Sigmoid colon (tissue), 7 donors: ENCODE measurements around the gene CASS4. TPM values are rescaled to one million over a fixed set of nuclear protein-coding genes. Genes with fewer than 3 reads are reported as not detected.
A peak's percentile ranks its signal among the peaks of the same experiment; 100 is the strongest.

ENCODE experiments used
- DNase-seq: peaks from one replicate; pipeline ENCODE4 v3.0.0-alpha.2; 2019
- H3K27ac ChIP-seq, 4 donors: fragments of 200-600 bp; sonication (generic); one replicate each; pipeline ENCODE4 v1.5.1; 2016 to 2019; ENCODE audit warnings: mild to moderate bottlenecking in 1 of 4
- H3K27me3 ChIP-seq, 3 donors: fragments of 200-600 bp; sonication (generic); one replicate each; pipeline ENCODE4 v1.5.1; 2019; ENCODE audit warnings: mild to moderate bottlenecking in 1 of 3
- H3K36me3 ChIP-seq, 4 donors: fragments of 200-600 bp; sonication (generic); one replicate each; pipeline ENCODE4 v1.5.1; 2016 to 2019
- H3K4me1 ChIP-seq, 4 donors: fragments of 200-600 bp; sonication (generic); one replicate each; pipeline ENCODE4 v1.5.1; 2017 to 2019
- H3K4me3 ChIP-seq, 4 donors: fragments of 200-600 bp; sonication (generic); one replicate each; pipeline ENCODE4 v1.5.1; 2017 to 2019; ENCODE audit warnings: mild to moderate bottlenecking in 2 of 4, moderate library complexity in 1 of 4
- H3K9me3 ChIP-seq, 4 donors: fragments of 200-600 bp in 3 of 4; sonication (generic) in 3 of 4; one replicate each; pipeline versions ENCODE4 v1.5.1 to v1.6.1; 2013 to 2019
- EP300 ChIP-seq, 4 donors: sonication (generic); formaldehyde crosslinking; IDR thresholded peaks; one replicate each; pipeline ENCODE4 v1.6.1; 2017; ENCODE audit warnings: antibody characterized with exemption in 4 of 4
- POLR2A ChIP-seq, 2 donors: fragments of 450-650 bp; IDR thresholded peaks; one replicate each; pipeline ENCODE4 v1.6.1; 2016; ENCODE audit warnings: antibody characterized with exemption in 2 of 2, mild to moderate bottlenecking in 2 of 2, moderate library complexity in 2 of 2
- POLR2AphosphoS5 ChIP-seq, 4 donors: sonication (generic); formaldehyde crosslinking; IDR thresholded peaks; one replicate each; pipeline ENCODE4 v1.6.1; 2017; ENCODE audit warnings: antibody characterized with exemption in 4 of 4
- WGBS, 2 donors: extraction: QIAGEN DNeasy Blood & Tissue Kit; methylation state at CpG; one replicate each; pipeline ENCODE4 v1.1.7; 2013; 5-methylcytosine and 5-hydroxymethylcytosine counted together
- intact Hi-C: fragments of 100-400 bp; cut with DNase I; formaldehyde crosslinking; loops from one replicate; pipeline ENCODE4 v1.15.1; 2023
- polyA plus RNA-seq, 3 donors: library from polyadenylated mRNA; stranded (reverse); fragments of 200-250 nt; gene quantifications; one replicate each; pipeline ENCODE4 v1.2.3, GENCODE V29; 2013
- total RNA-seq, 4 donors: library from RNA; depleted of rRNA; stranded (reverse); fragments of >200 nt; gene quantifications; one replicate each; pipeline ENCODE4 v1.1.0, GENCODE V29; 2016
- TF ChIP-seq, protein P1 (sequence below), 4 experiments: fragments of 450-650 bp in 3 of 4; fragments of 200-600 bp in 1 of 4; IDR thresholded peaks; one replicate each; pipeline ENCODE4 v1.5.1; 2016 to 2019; ENCODE audit warnings: antibody characterized with exemption in 4 of 4, mild to moderate bottlenecking in 3 of 4, moderate library complexity in 2 of 4
- donor health status: healthy with polysubstance abuse.
- donor health status: Bipolar disorder and iron deficiency.
- donor health status: healthy.

Gene CASS4
- total and polyA plus RNA-seq, 7 donors = 0.46 to 2.9 (median 1.6) TPM

- H3K4me3 ChIP-seq = no peak overlapping the region
- intact Hi-C loops = no loop called here
- H3K27ac ChIP-seq = no peak overlapping the region
- WGBS, 2 donors = 63 to 90% methylated on average over 22 of the region's 22 CpGs
- no peaks in the 10 kb centered on the region for H3K4me1 ChIP-seq
- no peak for TF ChIP-seq POLR2AphosphoS5 (IDR thresholded peaks at IDR 0.05)
- TF ChIP-seq, protein P1, sequence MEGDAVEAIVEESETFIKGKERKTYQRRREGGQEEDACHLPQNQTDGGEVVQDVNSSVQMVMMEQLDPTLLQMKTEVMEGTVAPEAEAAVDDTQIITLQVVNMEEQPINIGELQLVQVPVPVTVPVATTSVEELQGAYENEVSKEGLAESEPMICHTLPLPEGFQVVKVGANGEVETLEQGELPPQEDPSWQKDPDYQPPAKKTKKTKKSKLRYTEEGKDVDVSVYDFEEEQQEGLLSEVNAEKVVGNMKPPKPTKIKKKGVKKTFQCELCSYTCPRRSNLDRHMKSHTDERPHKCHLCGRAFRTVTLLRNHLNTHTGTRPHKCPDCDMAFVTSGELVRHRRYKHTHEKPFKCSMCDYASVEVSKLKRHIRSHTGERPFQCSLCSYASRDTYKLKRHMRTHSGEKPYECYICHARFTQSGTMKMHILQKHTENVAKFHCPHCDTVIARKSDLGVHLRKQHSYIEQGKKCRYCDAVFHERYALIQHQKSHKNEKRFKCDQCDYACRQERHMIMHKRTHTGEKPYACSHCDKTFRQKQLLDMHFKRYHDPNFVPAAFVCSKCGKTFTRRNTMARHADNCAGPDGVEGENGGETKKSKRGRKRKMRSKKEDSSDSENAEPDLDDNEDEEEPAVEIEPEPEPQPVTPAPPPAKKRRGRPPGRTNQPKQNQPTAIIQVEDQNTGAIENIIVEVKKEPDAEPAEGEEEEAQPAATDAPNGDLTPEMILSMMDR (IDR thresholded peaks at IDR 0.05) = no peak
- TF ChIP-seq EP300 (IDR thresholded peaks at IDR 0.05) = no peak
- TF ChIP-seq POLR2A (IDR thresholded peaks at IDR 0.05) = no peak
- no peaks in the 10 kb centered on the region for H3K9me3 ChIP-seq
- DNase-seq = no peak
- no peaks in the 10 kb centered on the region for H3K27me3 ChIP-seq
- no peaks in the 10 kb centered on the region for H3K36me3 ChIP-seq
These were observed 46.3 kb downstream of the CASS4 start for GRCh38 chr20:56458206-56458821.

DNA sequence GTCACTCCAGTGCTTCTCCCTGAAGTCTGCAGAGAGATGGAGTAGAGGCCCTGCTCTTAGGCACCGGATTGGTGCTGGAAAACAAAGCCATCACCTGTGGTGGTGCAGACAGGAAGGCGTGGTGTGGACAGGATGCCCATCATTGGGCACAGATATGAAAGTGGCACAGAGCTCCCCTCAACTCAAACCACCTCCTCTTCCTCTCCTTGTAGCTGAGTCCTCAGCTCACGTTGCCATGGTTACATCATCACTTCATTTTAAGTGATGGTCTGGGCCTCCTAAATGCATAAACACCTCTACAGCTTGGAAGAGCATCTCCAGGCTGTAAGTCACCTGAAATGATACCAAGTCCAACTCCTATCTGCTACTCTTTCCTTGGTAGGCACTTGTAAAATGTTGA, 48.4 kb downstream of the CASS4 start:
- Histone ChIP-seq H3K4me1 (no peaks in the 10 kb centered on the region), H3K9me3 (no peaks in the 10 kb centered on the region), H3K36me3 (no peaks in the 10 kb centered on the region), H3K4me3 (no peak overlapping the region), H3K27me3 (no peaks in the 10 kb centered on the region), H3K27ac (no peak overlapping the region)
- DNase-seq = no peak
- TF ChIP-seq POLR2A (IDR thresholded peaks at IDR 0.05) (no peak), EP300 (IDR thresholded peaks at IDR 0.05) (no peak), POLR2AphosphoS5 (IDR thresholded peaks at IDR 0.05) (no peak)
- TF ChIP-seq, protein P1 (IDR thresholded peaks at IDR 0.05) = no peak
- WGBS, 2 donors = 46 to 71% methylated on average over 3 of the region's 3 CpGs
- intact Hi-C loops = no loop called here

DNA sequence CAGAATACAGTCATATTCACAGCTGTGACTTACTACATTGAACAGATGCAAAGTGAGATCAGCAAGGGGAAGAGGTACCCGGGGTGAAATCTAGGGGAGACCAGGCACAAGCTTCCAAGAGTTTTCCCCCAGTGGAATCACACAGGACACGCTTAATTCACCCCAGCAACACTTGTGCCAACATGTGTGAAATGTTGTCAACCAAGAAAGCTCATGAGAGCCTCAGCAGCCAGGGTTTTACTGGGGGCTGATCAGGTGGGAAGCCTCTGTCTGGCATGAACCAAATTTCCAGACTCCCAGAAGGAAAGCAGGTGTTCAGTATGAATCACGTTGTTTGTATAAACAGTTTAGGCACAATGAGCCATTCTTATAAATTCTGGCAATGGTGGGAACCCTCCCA, 49.5 kb downstream of the CASS4 start:
- no peaks in the 10 kb centered on the region for H3K27me3 ChIP-seq
- WGBS, 2 donors = 54 to 74% methylated on average over 3 of the region's 3 CpGs
- H3K4me1 ChIP-seq = no peaks in the 10 kb centered on the region
- no peak overlapping the region for H3K27ac ChIP-seq
- DNase-seq = no peak
- TF ChIP-seq EP300 (IDR thresholded peaks at IDR 0.05) (no peak), POLR2AphosphoS5 (IDR thresholded peaks at IDR 0.05) (no peak), POLR2A (IDR thresholded peaks at IDR 0.05) (no peak)
- TF ChIP-seq, protein P1 (IDR thresholded peaks at IDR 0.05) = no peak
- H3K4me3 ChIP-seq = no peak overlapping the region
- intact Hi-C loops = no loop called here
- no peaks in the 10 kb centered on the region for H3K36me3 ChIP-seq
- H3K9me3 ChIP-seq = no peaks in the 10 kb centered on the region

DNA sequence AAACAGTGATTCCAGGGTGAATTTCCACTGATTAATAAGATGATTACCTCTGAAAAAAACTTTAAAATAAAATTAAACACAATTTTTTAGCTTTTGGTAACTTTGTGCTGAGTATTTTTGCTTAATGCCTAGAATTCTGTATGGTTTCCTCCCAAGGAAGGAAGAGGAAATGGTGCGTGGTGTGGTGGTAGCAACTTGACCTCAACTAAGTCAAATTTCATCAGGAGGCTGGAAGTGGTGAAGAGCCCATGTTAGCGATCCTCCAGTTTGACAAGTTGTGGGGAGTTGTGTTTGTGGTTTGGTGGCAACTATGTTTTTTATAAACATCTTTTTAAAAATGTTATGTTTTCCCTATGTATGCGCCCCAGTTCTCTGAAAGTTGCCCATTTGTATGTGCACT, 51.4 kb downstream of the CASS4 start:
- Histone ChIP-seq H3K36me3 (no peaks in the 10 kb centered on the region), H3K27me3 (no peaks in the 10 kb centered on the region), H3K4me3 (no peak overlapping the region), H3K27ac (no peak overlapping the region), H3K4me1 (peaks cover 0 to 9% (median 3%) of the 10 kb centered on the region in 4 donors), H3K9me3 (no peaks in the 10 kb centered on the region)
- no peak for DNase-seq
- TF ChIP-seq, protein P1 (IDR thresholded peaks at IDR 0.05) = no peak
- TF ChIP-seq POLR2A (IDR thresholded peaks at IDR 0.05) (no peak), POLR2AphosphoS5 (IDR thresholded peaks at IDR 0.05) (no peak), EP300 (IDR thresholded peaks at IDR 0.05) (no peak)
- WGBS, 2 donors = 52 to 76% methylated on average over 3 of the region's 3 CpGs
- intact Hi-C loops = no loop called here

DNA sequence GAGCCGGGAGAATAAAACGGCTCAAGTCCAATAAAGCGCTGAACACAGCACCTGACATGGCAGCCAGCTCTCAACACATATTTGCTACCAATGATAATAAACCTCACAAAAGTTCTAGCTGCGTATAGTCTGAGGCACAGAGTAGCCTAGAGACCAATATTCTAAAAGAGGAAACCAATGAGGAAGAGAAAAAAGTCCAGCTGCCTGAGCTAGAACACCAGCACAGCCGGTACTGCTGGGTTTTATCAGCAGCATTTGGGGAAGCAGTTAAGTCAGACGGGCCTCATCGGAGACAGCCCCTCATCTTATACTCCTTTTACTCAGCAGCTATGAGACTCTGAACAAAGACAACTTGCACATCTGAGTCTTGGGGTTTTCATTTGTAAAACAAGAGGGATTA, 53.9 kb downstream of the CASS4 start:
- Histone ChIP-seq H3K36me3 (peaks cover 0 to 7% (median 0%) of the 10 kb centered on the region in 4 donors), H3K27me3 (no peaks in the 10 kb centered on the region), H3K9me3 (no peaks in the 10 kb centered on the region), H3K4me1 (peaks cover 0 to 28% (median 20%) of the 10 kb centered on the region in 4 donors), H3K27ac (peak overlapping the region in 1 of 4 donors; percentile 16), H3K4me3 (no peak overlapping the region)
- DNase-seq = no peak
- 52% methylated on average over 7 of the region's 7 CpGs for WGBS, 2 donors
- intact Hi-C loops = no loop called here
- no peak for TF ChIP-seq EP300 (IDR thresholded peaks at IDR 0.05)
- no peak for TF ChIP-seq POLR2A (IDR thresholded peaks at IDR 0.05)
- TF ChIP-seq POLR2AphosphoS5 (IDR thresholded peaks at IDR 0.05) = no peak
- TF ChIP-seq, protein P1 (IDR thresholded peaks at IDR 0.05) = no peak
